ENCODE measurements around the gene NGFR. TPM values are rescaled to one million over a fixed set of nuclear protein-coding genes. Genes with fewer than 3 reads are reported as not detected.
A peak's percentile ranks its signal among the peaks of the same experiment; 100 is the strongest.

NGFR gene
- total RNA-seq, 4 donors from 2014 or later: 3.3 to 19.8 (median 8.2) TPM

- WGBS, 2 donors (ENCODE audit: low coverage in 1 of 2): 64% methylated on average over 5 of the region's 5 CpGs; no CpG with 5 or more reads in 1 of the 2 donors
- no peak overlapping the region for H3K4me3 ChIP-seq
- H3K27me3 ChIP-seq: peaks cover 32% of the 10 kb centered on the region
- no peaks in the 10 kb centered on the region for H3K9me3 ChIP-seq
- DNase-seq: no peak
- in situ Hi-C loops (cut with MboI; ENCODE audit: low pct_ligation_motif_present in 1 of 4, low pct_unique_long_range_greater_than_20kb in 1 of 4, low sequenced_read_pairs in 3 of 4) (loop anchor here in 2 of 4 donors (10.0 kb wide), 2 partner anchors 56 to 64 kb away; no protein-coding TSS in a partner anchor), intact Hi-C loops (cut with DNase I; ENCODE audit: low total_unique reads) (no loop called here)
- H3K4me1 ChIP-seq: peaks cover 10 to 15% (median 13%) of the 10 kb centered on the region in 4 donors
- TF ChIP-seq, protein P1, sequence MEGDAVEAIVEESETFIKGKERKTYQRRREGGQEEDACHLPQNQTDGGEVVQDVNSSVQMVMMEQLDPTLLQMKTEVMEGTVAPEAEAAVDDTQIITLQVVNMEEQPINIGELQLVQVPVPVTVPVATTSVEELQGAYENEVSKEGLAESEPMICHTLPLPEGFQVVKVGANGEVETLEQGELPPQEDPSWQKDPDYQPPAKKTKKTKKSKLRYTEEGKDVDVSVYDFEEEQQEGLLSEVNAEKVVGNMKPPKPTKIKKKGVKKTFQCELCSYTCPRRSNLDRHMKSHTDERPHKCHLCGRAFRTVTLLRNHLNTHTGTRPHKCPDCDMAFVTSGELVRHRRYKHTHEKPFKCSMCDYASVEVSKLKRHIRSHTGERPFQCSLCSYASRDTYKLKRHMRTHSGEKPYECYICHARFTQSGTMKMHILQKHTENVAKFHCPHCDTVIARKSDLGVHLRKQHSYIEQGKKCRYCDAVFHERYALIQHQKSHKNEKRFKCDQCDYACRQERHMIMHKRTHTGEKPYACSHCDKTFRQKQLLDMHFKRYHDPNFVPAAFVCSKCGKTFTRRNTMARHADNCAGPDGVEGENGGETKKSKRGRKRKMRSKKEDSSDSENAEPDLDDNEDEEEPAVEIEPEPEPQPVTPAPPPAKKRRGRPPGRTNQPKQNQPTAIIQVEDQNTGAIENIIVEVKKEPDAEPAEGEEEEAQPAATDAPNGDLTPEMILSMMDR (IDR thresholded peaks at IDR 0.05): no peak
- no peak for TF ChIP-seq EP300 (IDR thresholded peaks at IDR 0.05; ENCODE audit: low read depth)
- no peak for TF ChIP-seq POLR2AphosphoS5 (IDR thresholded peaks at IDR 0.05)
- TF ChIP-seq POLR2A (IDR thresholded peaks at IDR 0.05): no peak
- no peaks in the 10 kb centered on the region for H3K36me3 ChIP-seq
- no peak overlapping the region for H3K27ac ChIP-seq
Observed at GRCh38 chr17:49491192-49491769, 3.8 kb upstream of the NGFR start.

DNA sequence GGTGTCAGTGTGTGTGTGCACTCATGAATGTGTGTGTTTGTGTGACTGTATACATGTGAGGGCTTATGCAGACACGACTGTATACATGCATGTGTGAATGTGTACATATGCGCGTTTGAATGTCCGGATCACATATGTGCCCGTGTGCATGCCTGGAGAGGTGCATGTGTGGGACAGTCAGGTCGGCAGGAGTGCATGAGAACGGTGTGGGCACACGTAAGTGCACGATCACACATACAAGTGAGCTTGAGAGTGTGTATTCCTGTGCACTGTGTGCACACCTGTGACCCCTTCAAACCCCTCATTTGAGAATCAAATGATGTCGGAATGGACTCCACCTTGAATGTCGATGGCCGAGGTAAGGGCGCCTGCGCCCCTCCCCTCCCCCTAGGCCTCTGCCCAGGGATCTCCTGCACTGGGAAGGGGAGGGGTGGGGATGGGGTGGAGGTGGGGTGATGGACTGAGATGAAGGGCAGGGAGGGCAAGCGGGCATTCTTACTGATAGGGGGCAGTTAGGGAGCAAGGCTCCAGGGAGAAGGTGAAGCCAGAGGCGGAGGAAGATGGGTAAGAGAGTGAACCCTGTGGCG lies 601 bp upstream of the NGFR start:
- in situ Hi-C loops (cut with MboI; ENCODE audit: low pct_ligation_motif_present in 1 of 4, low pct_unique_long_range_greater_than_20kb in 1 of 4, low sequenced_read_pairs in 3 of 4): loop anchor here in 2 of 4 donors (10.0 kb wide), 2 partner anchors 60 kb away; no protein-coding TSS in a partner anchor
- Histone ChIP-seq H3K9me3 (no peaks in the 10 kb centered on the region), H3K36me3 (no peaks in the 10 kb centered on the region), H3K27me3 (peaks cover 57% of the 10 kb centered on the region), H3K4me1 (peaks cover 18 to 33% (median 32%) of the 10 kb centered on the region in 4 donors), H3K27ac (peak overlapping the region in 1 of 4 donors; percentile 6), H3K4me3 (peak overlapping the region in 3 of 4 donors; percentile 25 to 55 (median 36))
- 18 to 40% methylated on average over 5 to 17 of the region's 17 CpGs for WGBS, 2 donors (ENCODE audit: low coverage in 1 of 2)
- TF ChIP-seq EP300 (IDR thresholded peaks at IDR 0.05; ENCODE audit: low read depth) (no peak), POLR2A (IDR thresholded peaks at IDR 0.05) (no peak)
- TF ChIP-seq, protein P1 (IDR thresholded peaks at IDR 0.05): no peak
- DNase-seq: no peak
- intact Hi-C loops (cut with DNase I; ENCODE audit: low total_unique reads): loop anchor here (2.0 kb wide), 1 partner anchor 60 kb away; no protein-coding TSS in a partner anchor

GRCh38 chr17:49495842-49496182 lies 719 bp downstream of the NGFR start:
- 5 to 10% methylated on average over 4 to 22 of the region's 22 CpGs for WGBS, 2 donors (ENCODE audit: low coverage in 1 of 2)
- H3K4me1 ChIP-seq: peaks cover 18 to 33% (median 32%) of the 10 kb centered on the region in 4 donors
- H3K27me3 ChIP-seq: peaks cover 70% of the 10 kb centered on the region
- H3K36me3 ChIP-seq: no peaks in the 10 kb centered on the region
- no peaks in the 10 kb centered on the region for H3K9me3 ChIP-seq
- intact Hi-C loops (cut with DNase I; ENCODE audit: low total_unique reads): loop anchor here (2.0 kb wide), 3 partner anchors 53 to 349 kb away; no protein-coding TSS in a partner anchor
- DNase-seq: no peak
- TF ChIP-seq POLR2AphosphoS5 (IDR thresholded peaks at IDR 0.05) (no peak), POLR2A (IDR thresholded peaks at IDR 0.05) (no peak)
- TF ChIP-seq, protein P1 (IDR thresholded peaks at IDR 0.05): no peak
- H3K4me3 ChIP-seq: peak overlapping the region in 3 of 4 donors; percentile 25 to 55 (median 36)
- in situ Hi-C loops (cut with MboI; ENCODE audit: low pct_ligation_motif_present in 1 of 4, low pct_unique_long_range_greater_than_20kb in 1 of 4, low sequenced_read_pairs in 3 of 4): loop anchor here in 2 of 4 donors (10.0 kb wide), 2 partner anchors 59 to 61 kb away; no protein-coding TSS in a partner anchor
- no peak overlapping the region for H3K27ac ChIP-seq

DNA sequence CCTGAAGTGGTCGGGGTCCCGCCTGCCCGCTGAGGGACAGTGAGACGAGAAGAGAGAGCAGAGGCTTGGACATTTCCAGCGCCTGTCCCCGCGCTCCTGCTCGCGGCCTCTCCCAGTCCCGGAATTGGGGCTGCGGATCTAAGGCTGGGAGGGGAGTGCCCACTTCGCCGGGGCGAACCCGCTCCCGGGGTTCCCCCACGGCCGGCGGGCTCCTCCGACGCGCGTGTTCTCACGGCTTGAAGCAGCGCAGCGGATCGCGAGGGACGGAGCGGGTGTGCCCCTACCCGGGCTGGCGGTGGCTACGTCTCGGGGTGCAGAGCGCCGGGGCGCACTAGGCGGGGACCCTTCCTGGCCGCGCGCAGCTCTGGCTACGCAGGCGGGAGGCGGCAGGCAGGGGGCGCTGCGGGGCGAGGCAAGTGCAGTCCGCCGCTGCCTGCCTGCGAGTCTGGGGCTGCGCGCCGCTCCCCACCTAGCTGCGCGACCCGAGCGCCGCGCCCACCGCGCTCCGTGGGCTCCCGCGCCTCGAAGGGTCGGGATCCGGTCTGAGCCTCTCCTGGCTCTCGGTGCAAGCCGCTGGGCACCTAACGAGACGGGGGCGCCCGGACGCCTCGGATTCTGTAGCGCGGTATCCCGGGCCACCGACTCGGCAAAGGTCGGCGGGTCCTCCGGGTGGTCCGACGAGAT lies 1.2 kb downstream of the NGFR start:
- no peak overlapping the region for H3K27ac ChIP-seq
- peaks cover 18 to 33% (median 32%) of the 10 kb centered on the region in 4 donors for H3K4me1 ChIP-seq
- intact Hi-C loops (cut with DNase I; ENCODE audit: low total_unique reads) (loop anchor here (2.0 kb wide), 2 partner anchors 52 to 350 kb away; no protein-coding TSS in a partner anchor), in situ Hi-C loops (cut with MboI; ENCODE audit: low pct_ligation_motif_present in 1 of 4, low pct_unique_long_range_greater_than_20kb in 1 of 4, low sequenced_read_pairs in 3 of 4) (loop anchor here in 2 of 4 donors (10.0 kb wide), 2 partner anchors 58 to 62 kb away; no protein-coding TSS in a partner anchor)
- DNase-seq: peak; percentile 78
- no peaks in the 10 kb centered on the region for H3K9me3 ChIP-seq
- 0 to 5% methylated on average over 2 to 54 of the region's 85 CpGs for WGBS, 2 donors (ENCODE audit: low coverage in 1 of 2)
- peak overlapping the region in 3 of 4 donors; percentile 25 to 55 (median 36) for H3K4me3 ChIP-seq
- H3K27me3 ChIP-seq: peaks cover 75% of the 10 kb centered on the region
- TF ChIP-seq, protein P1 (IDR thresholded peaks at IDR 0.05): peak; percentile 56 to 91 (median 83)
- TF ChIP-seq POLR2AphosphoS5 (IDR thresholded peaks at IDR 0.05) (no peak), EP300 (IDR thresholded peaks at IDR 0.05; ENCODE audit: low read depth) (no peak)
- no peaks in the 10 kb centered on the region for H3K36me3 ChIP-seq

Data from transverse colon (tissue), 4 donors.